HepG2 (cell line): ENCODE data around the gene MSI2. TPM values are rescaled to one million over a fixed set of nuclear protein-coding genes. Genes with fewer than 3 reads are reported as not detected.
A peak's percentile ranks its signal among the peaks of the same experiment; 100 is the strongest.

ENCODE experiments used
- ARID4A ChIP-seq: sonication (generic); formaldehyde crosslinking; IDR thresholded peaks from 2 replicates; pipeline ENCODE4 v1.5.0; 2020; ENCODE audit warnings: mild to moderate bottlenecking, missing genetic modification reagents, borderline replicate concordance
- GATAD2A ChIP-seq: IDR thresholded peaks from 2 replicates; pipeline ENCODE4 v1.6.1; 2016
- HMGXB4 ChIP-seq, 2 experiments: sonication (generic) in 1 of 2; formaldehyde crosslinking in 1 of 2; IDR thresholded peaks; 2 replicates each; pipeline versions ENCODE4 v1.4.0 to v1.6.1; 2018 to 2020; ENCODE audit warnings: missing genetic modification reagents in 2 of 2, borderline replicate concordance in 1 of 2, low read depth in 1 of 2, mild to moderate bottlenecking in 1 of 2, missing biosample characterization in 1 of 2
- HNF4G ChIP-seq, 2 experiments: sonication (generic) in 1 of 2; formaldehyde crosslinking in 1 of 2; IDR thresholded peaks; 2 replicates each; pipeline versions ENCODE4 v1.4.0 to v1.6.1; 2011 to 2020; ENCODE audit warnings: borderline replicate concordance in 2 of 2, low read depth in 2 of 2, mild to moderate bottlenecking in 2 of 2, low read length in 1 of 2, missing genetic modification reagents in 1 of 2, moderate library complexity in 1 of 2
- RBM39 ChIP-seq: fragments of 200-400 bp; formaldehyde crosslinking; IDR thresholded peaks from one replicate; pipeline ENCODE4 v1.6.1; 2018; ENCODE audit warnings: antibody characterized with exemption, mild to moderate bottlenecking, low read depth, low read length; ENCODE audit not compliant: poor library complexity, severe bottlenecking
- ZBTB44 ChIP-seq: sonication (generic); formaldehyde crosslinking; IDR thresholded peaks from 2 replicates; pipeline ENCODE4 v1.4.0; 2020; ENCODE audit warnings: missing genetic modification reagents
- ZEB1 ChIP-seq: IDR thresholded peaks from 2 replicates; pipeline ENCODE4 v1.6.1; 2012; ENCODE audit warnings: mild to moderate bottlenecking, low read depth, inconsistent platforms; ENCODE audit not compliant: insufficient replicate concordance
- ZNF224 ChIP-seq: sonication (generic); formaldehyde crosslinking; IDR thresholded peaks from 2 replicates; pipeline ENCODE4 v1.5.0; 2020; ENCODE audit warnings: mild to moderate bottlenecking, missing genetic modification reagents
- ZNF678 ChIP-seq: sonication (generic); formaldehyde crosslinking; IDR thresholded peaks from 2 replicates; pipeline ENCODE4 v1.4.0; 2020; ENCODE audit warnings: mild to moderate bottlenecking, missing genetic modification reagents
- ZNF761 ChIP-seq: sonication (generic); formaldehyde crosslinking; conservative IDR thresholded peaks from 2 replicates; pipeline ENCODE4 v1.4.0; 2020; ENCODE audit warnings: mild to moderate bottlenecking, missing genetic modification reagents
- ZNF792 ChIP-seq: IDR thresholded peaks from 2 replicates; pipeline ENCODE4 v1.6.1; 2016
- polyA plus RNA-seq, 8 experiments: library from polyadenylated mRNA; depleted of rRNA in 3 of 8; stranded (reverse) in 7 of 8; unstranded in 1 of 8; fragments of >200 nt; fragmentation: Illumina TruSeq in 4 of 8; extraction: Trizol in 4 of 8; gene quantifications; 2 replicates each; pipeline versions ENCODE4 v1.2.1 to v1.2.3, GENCODE V29; 2011 to 2016; ENCODE audit warnings: low read depth in 4 of 8, missing spikeins in 1 of 8, mixed read lengths in 1 of 8; ENCODE audit not compliant: insufficient read depth in 1 of 8
- total RNA-seq, 5 experiments: library from RNA; depleted of rRNA; stranded (reverse); fragments of >200 nt; fragmentation: Illumina TruSeq; extraction: Trizol; gene quantifications; 2 replicates each; pipeline ENCODE4 v1.2.3, GENCODE V29; 2016; ENCODE audit warnings: low read depth in 1 of 5
- TF ChIP-seq, protein P1 (sequence below): IDR thresholded peaks from 2 replicates; pipeline ENCODE4 v1.6.1; 2016; ENCODE audit warnings: low read depth
- TF ChIP-seq, protein P2 (sequence below): IDR thresholded peaks from 2 replicates; pipeline ENCODE4 v1.6.1; 2016
- TF ChIP-seq, protein P3 (sequence below): sonication (generic); formaldehyde crosslinking; conservative IDR thresholded peaks from 2 replicates; pipeline ENCODE4 v1.8.0; 2022; ENCODE audit warnings: mild to moderate bottlenecking, moderate library complexity, missing genetic modification reagents

MSI2 gene
- total and polyA plus RNA-seq, 2 of the 13 experiments (the other 11 are each of a cell fraction or from before 2014, with no cell fraction given) = 77.5 to 78.4 TPM

GRCh38 chr17:57440522-57441269 is 184.4 kb downstream of the MSI2 start (continued):
- TF ChIP-seq, protein P1, sequence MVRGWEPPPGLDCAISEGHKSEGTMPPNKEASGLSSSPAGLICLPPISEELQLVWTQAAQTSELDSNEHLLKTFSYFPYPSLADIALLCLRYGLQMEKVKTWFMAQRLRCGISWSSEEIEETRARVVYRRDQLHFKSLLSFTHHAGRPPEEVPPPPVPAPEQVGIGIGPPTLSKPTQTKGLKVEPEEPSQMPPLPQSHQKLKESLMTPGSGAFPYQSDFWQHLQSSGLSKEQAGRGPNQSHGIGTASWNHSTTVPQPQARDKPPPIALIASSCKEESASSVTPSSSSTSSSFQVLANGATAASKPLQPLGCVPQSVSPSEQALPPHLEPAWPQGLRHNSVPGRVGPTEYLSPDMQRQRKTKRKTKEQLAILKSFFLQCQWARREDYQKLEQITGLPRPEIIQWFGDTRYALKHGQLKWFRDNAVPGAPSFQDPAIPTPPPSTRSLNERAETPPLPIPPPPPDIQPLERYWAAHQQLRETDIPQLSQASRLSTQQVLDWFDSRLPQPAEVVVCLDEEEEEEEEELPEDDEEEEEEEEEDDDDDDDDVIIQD (CRISPR knock-in tag) = no peak
- TF ChIP-seq ZBTB44 (CRISPR knock-in tag) = no peak
- peak; percentile 36 for TF ChIP-seq GATAD2A
- no peak for TF ChIP-seq ZNF678
- TF ChIP-seq, protein P2, sequence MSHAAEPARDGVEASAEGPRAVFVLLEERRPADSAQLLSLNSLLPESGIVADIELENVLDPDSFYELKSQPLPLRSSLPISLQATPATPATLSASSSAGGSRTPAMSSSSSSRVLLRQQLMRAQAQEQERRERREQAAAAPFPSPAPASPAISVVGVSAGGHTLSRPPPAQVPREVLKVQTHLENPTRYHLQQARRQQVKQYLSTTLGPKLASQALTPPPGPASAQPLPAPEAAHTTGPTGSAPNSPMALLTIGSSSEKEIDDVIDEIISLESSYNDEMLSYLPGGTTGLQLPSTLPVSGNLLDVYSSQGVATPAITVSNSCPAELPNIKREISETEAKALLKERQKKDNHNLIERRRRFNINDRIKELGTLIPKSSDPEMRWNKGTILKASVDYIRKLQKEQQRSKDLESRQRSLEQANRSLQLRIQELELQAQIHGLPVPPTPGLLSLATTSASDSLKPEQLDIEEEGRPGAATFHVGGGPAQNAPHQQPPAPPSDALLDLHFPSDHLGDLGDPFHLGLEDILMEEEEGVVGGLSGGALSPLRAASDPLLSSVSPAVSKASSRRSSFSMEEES (CRISPR knock-in tag) = peak; percentile 4; the same call in 1 of the 2 replicates
- TF ChIP-seq ZNF792 = peak; percentile 67; the same call in 1 of the 2 replicates
- peak in 1 of 2 experiments; percentile 74; a peak in 2 of 4 replicates for TF ChIP-seq HMGXB4 (CRISPR knock-in tag; IDR thresholded peaks at IDR 0.05; ENCODE audit: borderline replicate concordance in 1 of 2, low read depth in 1 of 2)
- TF ChIP-seq ZEB1 = no peak
- no peak for TF ChIP-seq RBM39
- TF ChIP-seq ZNF224 = no peak
- TF ChIP-seq ZNF761 (CRISPR knock-in tag) = no peak
- no peak; the same call in 1 of the 2 replicates for TF ChIP-seq ARID4A (CRISPR knock-in tag)
- TF ChIP-seq HNF4G (IDR thresholded peaks at IDR 0.05; ENCODE audit: borderline replicate concordance, low read depth, low read length) = no peak
- no peak for TF ChIP-seq HNF4G (CRISPR knock-in tag; IDR thresholded peaks at IDR 0.05; ENCODE audit: borderline replicate concordance, low read depth)
- TF ChIP-seq, protein P3, sequence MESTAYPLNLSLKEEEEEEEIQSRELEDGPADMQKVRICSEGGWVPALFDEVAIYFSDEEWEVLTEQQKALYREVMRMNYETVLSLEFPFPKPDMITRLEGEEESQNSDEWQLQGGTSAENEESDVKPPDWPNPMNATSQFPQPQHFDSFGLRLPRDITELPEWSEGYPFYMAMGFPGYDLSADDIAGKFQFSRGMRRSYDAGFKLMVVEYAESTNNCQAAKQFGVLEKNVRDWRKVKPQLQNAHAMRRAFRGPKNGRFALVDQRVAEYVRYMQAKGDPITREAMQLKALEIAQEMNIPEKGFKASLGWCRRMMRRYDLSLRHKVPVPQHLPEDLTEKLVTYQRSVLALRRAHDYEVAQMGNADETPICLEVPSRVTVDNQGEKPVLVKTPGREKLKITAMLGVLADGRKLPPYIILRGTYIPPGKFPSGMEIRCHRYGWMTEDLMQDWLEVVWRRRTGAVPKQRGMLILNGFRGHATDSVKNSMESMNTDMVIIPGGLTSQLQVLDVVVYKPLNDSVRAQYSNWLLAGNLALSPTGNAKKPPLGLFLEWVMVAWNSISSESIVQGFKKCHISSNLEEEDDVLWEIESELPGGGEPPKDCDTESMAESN (CRISPR knock-in tag) = peak; percentile 62; the same call in 1 of the 2 replicates
